ENCODE measurements around the gene PEX11G.
A peak's percentile ranks its signal among the peaks of the same experiment; 100 is the strongest.

Gene PEX11G

DNA sequence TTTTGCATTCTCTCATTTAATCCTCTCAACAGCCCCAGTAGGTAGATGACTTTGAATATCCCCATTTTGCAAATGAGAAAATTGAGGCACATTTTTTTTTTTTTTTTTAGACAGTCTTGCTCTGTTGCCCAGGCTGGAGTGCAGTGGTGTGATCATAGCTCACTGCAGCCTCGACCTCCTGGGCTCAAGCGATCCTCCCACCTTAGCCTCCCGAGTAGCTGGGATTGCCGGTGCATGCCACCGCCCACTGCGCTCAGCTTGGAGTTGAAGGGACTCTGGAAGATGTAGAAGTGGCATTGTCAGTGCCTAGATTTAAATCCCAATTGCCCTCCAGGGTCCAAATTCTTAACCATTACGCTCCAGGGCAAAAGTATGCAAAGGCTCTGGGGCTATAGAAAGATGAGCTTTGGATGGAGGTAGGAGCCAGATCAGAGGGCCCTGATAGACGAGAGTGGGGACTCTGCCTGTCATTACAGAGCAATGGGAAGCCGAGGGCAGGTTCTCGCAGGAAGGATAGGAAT lies 32.8 kb upstream of the PEX11G start:
- no peak for DNase-seq

DNA sequence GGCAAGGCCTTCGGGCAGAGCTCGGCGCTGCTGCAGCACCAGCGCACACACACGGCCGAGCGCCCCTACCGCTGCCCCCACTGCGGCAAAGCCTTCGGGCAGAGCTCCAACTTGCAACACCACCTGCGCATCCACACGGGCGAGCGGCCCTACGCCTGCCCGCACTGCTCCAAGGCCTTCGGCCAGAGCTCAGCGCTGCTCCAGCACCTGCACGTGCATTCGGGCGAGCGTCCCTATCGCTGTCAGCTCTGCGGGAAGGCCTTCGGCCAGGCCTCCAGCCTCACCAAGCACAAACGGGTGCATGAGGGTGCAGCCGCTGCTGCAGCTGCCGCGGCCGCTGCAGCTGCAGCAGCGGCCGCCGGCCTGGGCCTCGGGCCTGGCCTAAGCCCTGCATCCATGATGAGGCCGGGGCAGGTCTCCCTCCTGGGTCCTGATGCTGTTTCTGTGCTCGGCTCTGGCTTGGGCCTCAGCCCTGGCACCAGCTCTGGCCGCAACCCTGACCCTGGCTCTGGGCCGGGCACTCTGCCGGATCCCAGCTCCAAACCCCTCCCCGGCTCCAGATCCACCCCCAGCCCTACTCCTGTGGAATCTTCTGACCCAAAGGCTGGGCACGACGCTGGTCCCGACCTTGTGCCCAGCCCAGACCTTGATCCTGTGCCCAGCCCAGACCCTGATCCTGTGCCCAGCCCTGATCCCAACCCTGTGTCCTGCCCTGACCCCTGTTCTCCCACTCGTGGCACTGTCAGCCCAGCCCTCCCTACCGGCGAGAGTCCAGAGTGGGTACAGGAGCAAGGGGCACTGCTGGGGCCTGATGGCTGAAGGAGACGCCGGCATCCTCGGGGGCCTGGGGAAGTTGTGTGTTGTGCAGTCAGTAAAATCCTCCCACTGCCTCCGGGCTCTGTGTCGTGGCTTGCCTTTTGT lies 31.6 kb upstream of the PEX11G start:
- no peak for DNase-seq

DNA sequence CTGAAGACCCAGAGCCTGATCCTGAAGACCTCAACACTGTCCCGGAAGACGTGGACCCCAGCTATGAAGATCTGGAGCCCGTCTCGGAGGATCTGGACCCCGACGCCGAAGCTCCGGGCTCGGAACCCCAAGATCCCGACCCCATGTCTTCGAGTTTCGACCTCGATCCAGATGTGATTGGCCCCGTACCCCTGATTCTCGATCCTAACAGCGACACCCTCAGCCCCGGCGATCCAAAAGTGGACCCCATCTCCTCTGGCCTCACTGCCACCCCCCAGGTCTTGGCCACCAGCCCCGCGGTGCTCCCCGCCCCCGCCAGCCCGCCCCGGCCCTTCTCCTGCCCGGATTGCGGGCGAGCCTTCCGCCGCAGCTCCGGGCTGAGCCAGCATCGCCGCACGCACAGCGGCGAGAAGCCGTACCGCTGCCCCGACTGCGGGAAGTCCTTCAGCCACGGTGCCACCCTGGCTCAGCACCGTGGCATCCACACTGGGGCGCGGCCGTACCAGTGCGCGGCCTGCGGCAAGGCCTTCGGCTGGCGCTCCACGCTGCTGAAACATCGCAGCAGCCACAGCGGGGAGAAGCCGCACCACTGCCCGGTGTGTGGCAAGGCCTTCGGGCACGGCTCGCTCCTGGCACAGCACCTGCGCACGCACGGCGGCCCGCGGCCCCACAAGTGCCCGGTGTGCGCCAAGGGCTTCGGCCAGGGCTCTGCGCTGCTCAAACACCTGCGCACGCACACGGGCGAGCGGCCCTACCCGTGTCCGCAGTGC lies 30.7 kb upstream of the PEX11G start:
- no peak for DNase-seq

DNA sequence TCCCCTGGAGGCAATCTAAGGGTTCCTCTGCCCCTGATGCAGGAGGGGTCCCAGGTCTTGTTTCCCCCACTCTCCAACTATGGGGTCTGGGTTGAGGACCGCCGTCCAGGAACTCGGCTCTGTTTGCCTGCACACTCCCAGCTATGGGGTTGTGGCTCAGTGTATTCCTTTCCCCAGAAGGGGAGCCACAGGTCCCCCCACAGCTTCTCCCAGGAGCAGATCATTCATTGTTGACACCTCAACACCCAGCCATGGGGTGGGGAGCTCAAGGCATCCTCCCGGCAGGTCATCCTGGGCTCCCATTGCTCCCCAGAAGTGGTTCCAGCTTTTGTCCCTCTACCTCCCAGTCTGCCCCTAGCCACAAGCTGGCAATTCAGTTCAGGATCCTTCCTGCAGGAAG lies 28.0 kb upstream of the PEX11G start:
- no peak for DNase-seq

DNA sequence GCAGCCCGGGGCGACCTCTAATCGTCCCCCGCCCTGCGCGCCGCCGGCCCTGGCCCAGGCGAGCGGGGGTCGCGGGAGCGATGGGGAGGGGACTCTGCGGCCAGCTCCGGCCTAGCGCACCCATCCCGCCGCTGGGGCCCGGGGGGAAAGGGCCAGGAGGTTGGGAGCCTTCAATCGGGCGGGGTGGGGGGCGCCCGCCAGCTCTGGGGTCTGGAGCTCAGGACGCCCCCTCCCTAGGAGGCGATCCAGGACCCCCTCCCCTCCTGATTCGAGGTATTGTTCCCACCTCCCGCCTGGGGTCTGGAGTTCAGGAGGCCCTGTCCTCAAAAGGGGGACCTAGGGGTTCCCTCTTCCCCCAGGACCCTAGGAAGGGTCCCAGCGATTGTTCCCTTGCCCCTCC lies 27.5 kb upstream of the PEX11G start:
- DNase-seq = no peak

DNA sequence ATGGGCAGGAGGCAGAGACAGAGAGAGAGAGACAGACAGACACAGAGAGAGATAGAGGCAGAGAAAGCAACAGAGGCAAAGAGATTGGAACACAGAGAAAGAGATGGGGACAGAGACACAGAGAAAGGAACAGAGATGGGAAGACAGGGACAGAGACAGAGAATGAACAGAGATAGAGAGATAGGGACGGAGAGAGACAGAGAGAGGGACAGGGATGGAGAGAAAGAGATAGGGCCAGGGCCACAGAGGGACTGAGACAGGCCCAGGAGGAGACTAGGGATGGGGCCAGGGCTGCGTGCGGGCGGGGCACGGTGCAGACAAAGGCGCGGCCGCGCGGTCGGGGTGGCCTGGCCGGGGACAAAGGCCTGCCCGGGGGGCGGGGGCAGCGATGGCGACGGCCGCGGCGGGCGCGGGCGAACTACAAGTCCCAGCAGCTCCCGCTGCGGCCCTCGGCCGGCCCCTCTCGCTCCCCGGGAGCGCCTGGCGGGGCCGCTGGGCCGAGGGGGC lies 26.9 kb upstream of the PEX11G start, which contains the start of gene ZNF358:
ZNF358 (plus strand) TSS at position 459 of the 507 bp plus-strand sequence. CDS start 3,140 bp downstream, outside the sequence.
- no peak for DNase-seq

DNA sequence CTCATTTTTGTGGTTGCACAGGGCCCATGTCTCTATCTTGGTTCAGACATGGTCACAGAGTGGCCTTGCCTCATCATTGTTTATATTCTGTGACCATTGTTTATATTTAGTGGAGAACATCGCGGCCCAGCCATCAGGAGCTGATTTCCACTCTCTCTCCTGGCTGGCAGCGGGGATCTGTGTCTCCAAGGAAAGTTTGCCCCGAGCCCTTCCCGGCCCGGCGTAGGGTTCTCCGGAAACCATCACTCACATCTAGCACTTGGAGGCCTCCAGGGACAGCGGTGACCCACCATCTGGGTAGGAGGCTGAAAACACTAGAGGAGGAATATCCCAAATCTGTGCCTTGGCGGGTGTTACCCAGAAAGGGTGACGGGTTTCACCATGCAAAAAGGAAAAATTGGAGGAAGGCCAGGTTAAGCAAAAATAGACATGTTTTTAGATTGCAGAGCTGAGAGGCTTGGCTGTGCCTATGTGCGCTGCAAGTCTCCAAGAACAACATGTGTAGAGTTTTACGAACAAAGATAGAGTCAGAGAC lies 26.3 kb upstream of the PEX11G start:
- DNase-seq = no peak

DNA sequence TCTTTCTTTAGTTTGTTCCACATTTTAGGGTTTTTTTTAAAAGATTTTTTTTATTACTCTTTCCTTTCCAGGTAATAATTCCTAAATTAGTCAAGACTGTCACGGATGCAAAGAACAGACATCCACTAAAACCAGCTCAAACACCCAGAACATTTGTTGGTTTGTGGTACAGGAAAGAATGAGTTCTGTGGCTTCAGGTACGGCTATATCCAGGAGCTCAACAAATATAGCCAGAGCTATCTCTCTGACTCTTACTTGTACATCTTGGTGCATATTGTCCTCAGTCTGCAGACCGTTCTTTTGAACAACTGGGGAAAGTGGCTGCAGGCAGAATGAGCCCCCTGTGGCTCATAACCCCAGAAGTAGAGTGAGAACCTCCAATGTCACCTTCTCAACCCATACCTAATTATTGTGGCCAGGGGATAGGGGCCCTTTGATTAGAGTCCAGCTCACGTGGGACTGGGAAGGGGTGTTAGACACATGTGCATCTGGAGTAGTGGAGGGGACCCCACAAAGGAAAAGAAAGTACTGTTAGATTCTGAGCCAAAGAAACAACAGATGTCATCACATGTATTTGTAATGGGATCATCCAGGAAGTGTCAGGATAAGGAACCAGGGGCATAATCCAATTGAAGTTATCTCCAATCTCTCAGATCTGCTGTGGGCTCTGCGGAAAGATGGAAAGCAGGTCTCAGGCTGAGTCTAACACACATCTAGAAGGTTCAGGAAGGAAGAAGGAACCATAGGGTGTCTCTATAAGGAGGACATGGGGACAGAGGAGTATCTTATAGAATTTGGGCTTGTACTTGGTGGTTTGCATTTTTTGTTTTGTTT lies 25.2 kb upstream of the PEX11G start:
- no peak for DNase-seq

DNA sequence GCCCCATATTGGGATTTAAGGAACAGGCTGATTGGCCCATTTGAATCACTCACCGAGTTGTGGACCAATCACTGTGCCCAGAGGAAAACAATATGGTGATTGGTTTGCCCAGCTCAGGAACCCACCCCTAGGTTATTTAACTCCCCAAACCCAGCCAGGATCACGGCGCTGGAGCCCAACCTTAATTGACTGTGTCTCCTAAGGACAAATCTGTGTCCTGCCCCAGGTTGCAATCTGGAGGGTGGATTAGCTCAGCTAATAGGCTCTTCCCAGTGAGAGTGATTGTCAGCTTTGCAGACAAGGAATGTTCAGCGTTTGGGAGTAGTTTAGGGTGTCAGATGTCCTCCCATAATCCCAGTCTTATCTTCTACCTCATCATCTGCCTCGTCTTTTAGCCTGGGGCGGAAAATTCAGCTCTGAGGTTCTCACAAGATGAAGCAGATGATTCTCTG lies 23.6 kb upstream of the PEX11G start:
- DNase-seq = no peak

DNA sequence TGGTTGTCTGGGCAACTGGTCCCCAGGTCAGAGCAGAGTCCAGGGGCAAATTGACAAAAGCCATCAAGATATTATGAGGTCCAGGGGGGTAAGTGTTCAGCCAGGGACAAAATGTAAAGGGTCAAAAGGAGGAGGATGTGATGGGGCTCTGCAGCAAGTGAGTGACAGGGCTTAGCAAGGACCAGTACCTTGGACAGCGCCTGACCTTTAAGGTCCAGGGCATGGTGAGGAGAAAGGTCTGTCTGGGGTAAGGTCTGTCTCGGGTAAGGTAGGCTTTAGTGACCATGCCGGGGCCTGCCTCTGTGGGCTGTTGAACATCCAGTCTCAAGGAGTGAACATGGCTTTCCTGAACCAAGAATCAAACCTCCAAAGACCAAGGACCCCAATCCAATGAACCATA lies 20.8 kb upstream of the PEX11G start:
- no peak for DNase-seq

DNA sequence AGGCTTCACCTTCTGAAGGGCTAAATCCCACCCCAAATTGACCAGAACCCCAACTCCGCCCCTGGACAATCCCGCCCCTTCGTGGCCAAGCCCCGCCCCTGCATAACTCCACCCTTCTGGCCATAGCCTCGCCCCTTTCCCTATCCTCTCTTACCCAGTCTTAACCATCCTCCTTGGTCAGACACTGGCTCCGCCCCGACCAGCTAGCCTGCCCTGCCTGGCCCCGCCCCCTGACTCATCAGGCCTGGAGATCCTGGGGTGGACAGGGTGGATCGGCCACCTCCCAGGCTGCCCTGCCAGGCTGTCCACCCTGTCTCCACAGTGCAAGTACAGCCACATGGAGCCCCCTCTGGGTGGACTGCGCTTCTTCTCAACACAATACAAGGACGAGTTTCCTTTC lies 19.0 kb upstream of the PEX11G start:
- no peak for DNase-seq

DNA sequence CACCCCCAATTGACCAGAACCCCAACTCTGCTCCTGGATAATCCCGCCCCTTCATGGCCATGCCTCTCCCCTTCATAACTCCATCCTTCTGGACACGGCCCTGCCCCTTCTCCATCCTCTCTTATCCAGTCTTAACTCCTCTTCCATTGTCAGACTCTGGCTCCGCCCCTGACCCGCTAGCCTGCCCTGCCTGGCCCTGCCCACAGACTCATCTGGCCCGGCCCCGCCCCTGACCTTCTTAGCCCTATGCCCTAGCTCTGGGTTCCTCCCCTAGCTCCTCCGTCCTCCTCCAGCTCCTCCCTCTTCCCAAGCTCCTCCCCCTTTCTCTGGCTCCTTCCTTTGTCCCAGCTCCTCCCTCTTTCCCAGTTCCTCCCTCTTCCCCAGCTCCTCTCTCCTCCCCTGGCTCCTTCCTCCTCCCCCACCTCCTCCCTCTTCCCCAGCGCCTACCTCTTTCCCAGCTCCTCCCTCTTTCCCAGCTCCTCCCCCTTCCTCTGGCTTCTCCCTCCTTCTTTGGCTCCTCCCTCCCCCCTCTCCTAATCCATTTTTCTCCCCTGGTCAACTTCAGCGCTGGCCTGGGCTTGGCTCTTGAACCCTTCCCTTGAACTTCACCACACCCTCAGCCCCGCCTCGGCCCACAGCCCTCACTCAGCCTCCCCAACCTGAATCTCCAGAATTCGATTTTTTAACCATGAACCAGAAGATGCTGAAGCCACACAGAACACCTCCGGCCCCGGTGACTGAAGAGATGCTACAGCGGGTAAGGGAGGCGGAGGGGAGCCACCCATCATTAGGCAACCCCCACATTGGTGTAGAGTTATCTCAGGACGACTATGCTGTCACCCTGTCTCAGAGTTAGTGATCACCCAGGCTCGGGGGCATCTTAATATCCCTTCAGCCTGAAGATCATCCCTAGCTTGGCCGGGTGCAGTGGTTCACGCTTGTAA lies 17.8 kb upstream of the PEX11G start:
- DNase-seq = peak; percentile 20

DNA sequence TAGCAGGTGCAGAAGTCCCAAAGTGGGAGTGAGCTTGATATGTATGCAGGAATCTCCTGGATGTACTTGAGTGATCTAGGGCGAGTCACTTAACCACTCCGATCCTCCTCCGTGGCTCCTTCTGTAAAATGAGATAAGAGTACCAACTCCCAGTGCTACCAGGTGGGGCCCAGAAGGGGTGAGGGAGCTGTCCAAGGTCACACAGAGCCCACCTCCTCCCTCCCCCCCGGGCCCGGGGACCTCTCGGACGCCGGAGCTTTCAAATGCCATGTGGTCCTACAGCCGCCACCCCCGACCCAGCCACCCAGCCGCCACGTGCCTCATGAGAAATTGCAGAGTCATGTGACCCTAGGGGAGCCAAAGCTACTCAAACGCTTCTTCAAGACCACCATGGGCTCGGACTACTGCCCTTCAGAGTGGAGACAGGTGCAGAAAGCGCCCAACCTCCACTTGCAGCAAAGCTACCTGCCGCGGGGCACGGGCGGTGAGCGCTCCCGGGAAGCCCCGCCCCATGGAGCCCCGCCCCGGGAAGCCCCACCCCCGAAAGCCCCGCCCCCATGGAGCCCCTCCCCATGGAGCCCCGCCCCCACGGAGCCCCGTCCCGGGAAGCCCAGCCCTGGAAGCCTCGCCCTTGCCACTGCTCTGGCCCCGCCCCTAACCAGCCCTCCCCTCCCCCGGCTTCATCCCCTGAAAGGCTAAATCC lies 17.0 kb upstream of the PEX11G start:
- DNase-seq = no peak

DNA sequence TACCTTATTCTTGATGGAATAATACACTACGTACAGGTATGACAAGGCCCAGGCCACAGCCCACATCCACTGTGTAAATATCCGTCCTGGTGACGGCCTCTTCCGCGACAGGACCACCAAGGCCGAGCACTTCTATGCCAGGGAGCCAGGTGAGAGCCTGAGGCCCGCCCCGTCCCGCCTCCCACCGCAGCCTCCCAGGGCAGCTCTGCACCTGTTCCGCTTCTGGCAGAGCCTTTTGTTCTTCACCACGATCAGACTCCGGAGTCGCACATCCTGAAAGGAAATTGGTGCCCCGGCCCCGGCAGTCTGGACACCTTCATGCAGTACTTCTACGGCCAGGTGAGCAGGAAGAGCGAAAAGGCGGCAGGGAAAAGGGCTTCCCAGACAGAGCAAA lies 16.4 kb upstream of the PEX11G start:
- DNase-seq = no peak

DNA sequence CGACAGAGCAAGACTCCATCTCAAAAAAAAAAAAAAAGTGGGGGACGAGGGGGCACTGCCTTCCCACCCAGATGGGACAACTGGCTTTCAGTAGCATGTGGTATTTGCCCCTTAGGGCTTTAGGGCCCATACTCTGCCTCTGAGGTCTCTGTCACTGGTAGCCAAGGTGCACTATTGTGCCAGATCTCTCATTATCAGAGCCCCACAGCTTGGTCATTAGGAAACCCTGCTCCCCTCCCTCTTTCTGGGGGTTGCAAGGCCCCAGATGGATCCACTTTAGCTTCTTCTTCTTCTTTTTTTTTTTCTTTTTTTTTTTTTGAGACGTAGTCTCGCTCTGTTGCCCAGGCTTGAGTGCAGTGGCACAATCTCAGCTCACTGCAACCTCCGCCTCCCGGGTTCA lies 15.8 kb upstream of the PEX11G start:
- no peak for DNase-seq

DNA sequence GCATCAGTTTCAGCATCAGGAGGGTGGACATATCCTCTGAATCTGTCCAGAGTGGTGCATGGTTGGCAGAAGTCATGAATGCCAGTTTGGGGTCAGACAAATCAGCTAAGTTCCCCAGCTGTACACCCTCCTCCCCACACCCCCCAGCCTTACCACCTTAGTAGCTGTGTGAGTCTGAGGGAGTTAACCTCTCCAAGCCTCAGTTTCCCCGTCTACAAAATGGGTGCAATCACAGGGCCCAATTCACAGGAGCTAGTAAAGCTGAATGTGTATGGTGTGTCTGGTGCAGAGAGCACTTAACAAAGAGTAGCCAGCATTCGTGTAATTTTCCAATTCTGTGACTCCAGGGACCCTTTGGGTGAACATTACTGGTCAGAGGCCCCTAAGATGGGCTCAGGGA lies 13.7 kb upstream of the PEX11G start:
- no peak for DNase-seq

DNA sequence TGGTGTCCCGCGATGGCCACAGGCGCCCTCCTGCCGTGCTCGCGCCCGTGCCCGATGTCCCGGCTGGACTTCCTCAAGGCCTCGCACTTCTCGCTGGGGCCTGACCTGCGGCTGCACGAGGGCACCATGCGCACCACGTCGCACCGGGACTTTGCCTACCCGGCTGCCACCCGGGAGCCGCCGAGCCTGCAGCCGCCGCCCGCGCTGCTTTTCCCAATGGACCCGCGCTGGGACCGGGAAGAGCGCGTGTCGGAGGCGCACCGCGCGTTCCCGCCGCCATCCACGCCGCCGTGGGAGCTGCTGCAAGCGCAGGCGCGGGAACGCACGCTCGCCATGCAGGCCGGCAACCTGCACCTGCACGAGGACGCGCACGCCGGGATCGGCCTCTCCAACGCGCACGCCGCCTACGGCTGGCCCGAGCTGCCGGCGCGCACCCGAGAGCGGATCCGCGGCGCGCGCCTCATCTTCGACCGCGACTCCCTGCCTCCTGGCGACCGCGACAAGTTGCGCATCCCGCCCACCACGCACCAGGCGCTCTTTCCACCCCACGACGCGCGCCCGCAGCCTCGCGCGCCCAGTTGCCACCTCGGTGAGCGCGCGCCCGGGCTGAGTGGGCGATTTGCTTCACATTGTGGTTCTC lies 12.1 kb upstream of the PEX11G start:
- peak; percentile 42 for DNase-seq

DNA sequence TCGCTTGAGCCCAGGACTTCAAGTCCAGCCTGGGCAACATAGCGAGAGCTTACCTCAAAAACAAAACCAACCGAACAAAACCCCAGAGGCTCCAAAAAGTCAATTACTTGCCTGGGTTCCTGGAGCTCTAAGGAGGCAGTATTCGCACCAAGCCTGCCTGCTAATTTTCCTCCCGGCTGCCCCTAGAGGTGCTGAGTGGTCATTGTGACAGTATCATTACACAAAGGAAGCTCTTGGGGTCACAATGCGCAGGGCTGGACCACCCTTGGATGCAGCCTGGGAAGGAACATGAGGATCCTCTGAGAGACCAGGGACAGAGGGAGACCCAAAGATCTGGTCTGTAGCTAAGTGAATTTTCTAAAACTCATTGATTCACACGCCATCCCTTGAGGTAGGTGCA lies 8.5 kb upstream of the PEX11G start:
- DNase-seq = no peak

DNA sequence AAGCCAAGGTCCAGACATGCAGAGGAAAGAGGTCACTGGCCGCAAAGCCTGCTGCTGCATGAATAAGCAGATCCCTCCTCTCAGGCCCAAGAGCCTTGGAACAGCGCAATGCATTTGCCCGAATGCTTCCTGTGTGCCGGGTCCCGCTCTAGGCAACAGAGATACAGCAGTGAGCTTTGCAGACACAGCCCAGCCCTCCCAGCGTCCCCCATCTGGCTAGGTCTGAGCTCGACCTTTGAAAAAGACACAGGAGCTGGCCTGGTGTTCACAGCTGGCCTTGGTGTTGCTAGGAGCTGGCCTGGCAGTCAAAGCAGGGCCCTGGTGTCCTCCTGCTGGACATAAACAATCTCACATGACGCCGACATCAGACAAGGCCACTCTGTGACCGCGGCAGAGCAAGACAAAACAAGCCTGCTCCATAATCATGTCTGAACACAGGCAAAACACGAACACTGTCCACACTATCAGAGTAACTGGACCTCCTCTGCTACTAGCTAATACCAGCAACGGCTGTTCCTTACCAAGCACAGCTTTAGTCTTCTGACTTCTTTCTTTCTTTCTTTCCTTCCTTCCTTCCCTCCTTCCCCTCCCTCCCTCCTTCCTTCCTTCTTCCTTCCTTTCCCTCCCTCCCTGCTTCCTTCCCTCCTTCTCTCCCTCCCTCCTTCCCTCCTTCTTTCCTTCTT lies 5.7 kb upstream of the PEX11G start:
- no peak for DNase-seq
